Hypothalamus (tissue), 51 donors: ENCODE data around the gene RPA1.
"Not testable (repeated sequence)": the region's sequence is repeated elsewhere in the genome, so short reads cannot be mapped to it uniquely, and the experiment has no call there.

Experiments used
- DNase-seq, 51 donors: peaks; one replicate each; lab custom pipeline; 2025; lab: John Stamatoyannopoulos, UW

RPA1 gene

GRCh38 chr17:1873418-1873817 lies 43.6 kb downstream of the RPA1 start:
- no peak for DNase-seq

GRCh38 chr17:1875597-1875996 lies 45.8 kb downstream of the RPA1 start:
- DNase-seq = no peak

GRCh38 chr17:1878419-1879121 lies 48.8 kb downstream of the RPA1 start:
- DNase-seq = no peak

DNA sequence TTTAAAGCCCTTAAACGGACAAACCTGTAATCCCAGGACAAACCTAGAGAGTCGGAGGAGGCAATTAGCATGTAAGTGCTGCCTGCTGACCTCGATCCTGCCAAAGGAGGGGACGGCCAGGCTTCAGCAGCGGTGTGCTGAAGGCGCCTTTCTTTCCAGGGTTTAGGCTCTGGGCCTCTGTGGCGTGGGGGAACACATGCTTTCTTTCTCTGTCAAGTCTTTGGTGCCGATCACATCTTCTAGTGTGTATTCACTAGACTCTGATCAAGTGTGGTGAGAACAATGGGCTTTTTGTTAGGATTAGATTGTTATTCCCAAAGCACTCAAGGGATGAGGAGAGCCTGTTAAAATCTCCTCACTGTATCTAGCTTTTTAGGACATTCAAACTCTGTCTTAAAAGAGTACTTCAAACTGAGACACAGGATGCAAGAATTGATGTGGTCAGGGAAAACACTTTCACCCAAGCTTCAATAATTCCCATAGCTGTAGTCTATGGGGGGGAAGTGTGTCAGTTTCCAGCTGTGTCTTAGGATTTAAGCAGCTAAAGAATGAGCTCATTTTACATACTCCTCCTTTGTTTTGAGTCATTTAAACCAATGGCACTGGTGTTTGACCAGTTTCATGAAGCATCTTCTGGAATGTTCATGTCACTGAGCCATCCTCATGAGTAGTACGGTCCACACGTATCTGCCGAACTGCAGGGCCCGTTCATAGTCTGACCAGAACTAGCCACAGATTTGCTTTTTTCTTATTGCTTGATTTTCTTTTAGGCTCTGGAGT lies 51.2 kb downstream of the RPA1 start:
- DNase-seq = peak in 28 of 51 donors; percentile 5 to 61 (median 28)

- DNase-seq = peak in 3 of 51 donors; percentile 11 to 37 (median 12)
Observed at GRCh38 chr17:1882836-1883235, 53.0 kb downstream of the RPA1 start.

DNA sequence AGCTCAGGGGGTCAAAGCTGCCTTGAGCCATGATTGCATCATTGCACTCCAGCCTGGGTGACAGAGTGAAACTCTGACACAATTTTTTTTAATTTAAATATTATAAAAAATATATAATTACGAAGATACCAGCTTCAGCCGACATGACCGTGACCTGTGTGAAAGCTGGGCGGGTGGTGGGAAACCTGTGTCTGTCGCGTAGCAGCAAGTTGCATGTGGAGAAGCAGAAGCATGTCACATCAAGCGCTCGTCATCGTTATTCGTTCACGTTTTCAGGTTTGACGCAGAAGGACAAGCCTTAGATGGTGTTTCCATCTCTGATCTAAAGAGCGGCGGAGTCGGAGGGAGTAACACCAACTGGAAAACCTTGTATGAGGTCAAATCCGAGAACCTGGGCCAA lies 53.7 kb downstream of the RPA1 start:
- DNase-seq = no peak

DNA sequence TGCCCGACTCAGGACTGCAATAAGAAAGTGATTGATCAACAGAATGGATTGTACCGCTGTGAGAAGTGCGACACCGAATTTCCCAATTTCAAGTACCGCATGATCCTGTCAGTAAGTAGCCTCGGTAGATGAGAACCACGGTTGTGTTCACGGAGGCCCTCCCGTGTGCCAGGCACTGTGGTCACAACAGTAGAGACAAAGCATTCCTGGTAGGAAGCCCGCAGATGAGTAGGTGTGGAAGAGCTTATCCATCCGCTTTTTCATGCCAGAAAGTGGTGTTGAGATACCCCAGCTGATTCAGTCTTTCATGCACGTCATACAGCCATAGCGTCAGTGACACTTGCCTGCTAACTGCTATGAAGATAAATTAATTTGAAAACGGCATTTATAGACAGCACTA lies 58.9 kb downstream of the RPA1 start:
- no peak for DNase-seq

DNA sequence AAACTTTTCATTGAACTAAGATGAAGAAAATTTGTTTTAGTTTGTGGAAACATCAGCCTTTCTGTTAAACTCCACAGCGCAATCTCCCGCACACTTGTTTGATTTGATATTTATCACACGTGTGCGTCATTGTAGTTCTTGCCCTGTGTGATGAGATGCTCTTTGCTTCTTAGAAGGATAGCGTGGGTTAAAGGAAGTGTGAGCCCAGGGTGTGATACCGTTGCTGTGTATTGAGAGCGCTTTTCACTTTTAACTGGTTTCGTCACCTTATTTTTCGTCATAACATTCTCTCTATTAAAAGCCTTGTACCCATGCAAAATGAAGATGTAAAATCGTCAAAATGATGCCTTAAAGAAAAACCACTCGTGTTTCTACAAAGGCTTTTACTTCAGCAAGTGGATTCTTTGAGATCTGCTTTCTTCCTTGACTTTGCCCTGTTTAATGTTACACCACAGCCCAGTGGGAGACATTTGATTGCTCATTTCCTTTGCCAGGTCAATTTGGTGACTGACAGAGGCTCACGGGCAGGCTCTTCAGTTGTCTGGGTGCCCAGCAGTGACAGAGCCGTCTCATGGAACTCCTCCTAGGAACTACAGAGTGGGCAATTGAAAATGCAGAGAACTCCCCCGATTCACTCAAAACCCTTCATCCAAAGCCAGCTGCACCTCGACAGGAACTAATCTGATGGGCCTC lies 61.1 kb downstream of the RPA1 start:
- DNase-seq = no peak

DNA sequence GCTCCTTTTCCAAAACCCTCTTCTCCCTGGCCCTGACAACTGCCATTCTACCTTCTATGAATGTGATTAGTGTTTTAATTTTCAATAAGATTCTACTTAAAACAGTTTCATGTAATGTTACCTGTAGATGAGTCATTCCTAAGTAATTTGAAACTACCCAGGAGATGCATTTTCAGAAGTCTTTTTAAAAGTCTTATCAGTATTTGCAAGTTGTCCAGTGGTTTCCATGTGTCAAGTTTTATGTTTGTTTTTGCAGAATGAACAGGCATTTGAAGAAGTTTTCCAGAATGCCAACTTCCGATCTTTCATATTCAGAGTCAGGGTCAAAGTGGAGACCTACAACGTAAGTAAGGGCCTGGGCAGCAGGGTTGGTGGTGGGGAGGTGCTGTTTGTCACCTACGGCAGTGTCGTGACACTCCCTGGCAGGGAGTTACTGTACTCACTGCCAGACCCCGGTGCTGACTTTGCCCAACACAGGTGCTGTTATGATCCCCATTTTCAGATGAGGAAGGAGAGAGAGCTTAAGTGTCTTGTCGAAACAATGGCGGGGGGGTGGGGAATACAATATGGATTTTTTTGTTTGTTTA lies 65.0 kb downstream of the RPA1 start:
- no peak for DNase-seq

DNA sequence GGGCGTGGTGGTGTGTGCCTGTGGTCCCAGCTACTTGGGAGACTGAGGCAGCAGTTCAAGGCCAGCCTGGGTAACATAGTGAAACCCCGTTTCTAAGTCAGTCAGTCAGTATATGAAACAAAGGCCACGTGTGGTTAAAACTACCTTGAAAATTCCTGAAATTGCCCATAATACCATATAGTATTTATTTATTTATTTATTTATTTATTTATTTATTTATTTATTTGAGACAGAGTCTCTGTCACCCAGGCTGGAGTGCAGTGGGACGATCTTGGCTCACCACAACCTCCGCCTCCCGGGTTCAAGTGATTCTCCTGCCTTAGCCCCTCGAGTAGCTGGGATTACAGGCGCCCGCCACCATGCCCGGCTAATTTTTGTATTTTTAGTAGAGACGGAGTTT lies 65.7 kb downstream of the RPA1 start:
- not testable (repeated sequence) for DNase-seq

DNA sequence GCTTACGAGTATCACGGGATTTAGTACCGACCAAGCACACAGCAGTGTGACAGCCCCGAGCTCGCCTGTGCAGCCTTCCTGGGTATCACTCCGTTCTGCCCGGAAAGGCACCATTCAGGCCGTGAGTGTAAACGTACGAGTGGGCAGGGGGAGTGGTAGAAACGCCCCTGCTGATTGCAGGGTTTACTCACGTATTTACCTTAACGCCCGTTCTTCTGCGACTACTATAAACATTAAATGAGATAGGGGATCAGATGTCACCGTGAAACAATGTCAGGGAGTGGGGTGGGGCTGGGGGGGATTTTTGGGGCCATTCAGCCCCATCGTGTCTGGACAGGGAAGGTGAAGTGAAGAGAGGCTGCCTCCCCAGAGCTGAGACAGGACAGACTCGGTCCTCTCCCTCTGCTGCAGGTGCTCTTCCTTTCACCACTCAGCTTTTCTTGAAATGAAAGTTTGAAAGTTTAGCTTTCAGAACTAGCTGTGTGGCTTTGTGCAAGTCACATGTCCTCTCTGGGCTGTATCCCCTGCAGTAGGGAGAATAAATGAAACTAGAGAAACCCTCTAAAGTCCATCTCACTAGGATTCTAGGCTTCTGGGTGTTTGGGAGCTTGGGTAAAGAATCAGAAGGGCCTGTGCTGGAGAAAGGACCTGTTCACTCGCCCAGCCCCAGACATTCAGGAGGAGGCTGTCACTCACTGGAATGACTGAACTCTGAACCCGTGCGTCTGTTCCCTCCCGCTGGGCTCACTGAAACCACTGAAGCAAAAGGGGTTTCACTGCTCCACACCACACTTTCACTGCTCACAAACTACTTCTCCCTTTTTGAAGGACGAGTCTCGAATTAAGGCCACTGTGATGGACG lies 66.7 kb downstream of the RPA1 start:
- DNase-seq = no peak

DNA sequence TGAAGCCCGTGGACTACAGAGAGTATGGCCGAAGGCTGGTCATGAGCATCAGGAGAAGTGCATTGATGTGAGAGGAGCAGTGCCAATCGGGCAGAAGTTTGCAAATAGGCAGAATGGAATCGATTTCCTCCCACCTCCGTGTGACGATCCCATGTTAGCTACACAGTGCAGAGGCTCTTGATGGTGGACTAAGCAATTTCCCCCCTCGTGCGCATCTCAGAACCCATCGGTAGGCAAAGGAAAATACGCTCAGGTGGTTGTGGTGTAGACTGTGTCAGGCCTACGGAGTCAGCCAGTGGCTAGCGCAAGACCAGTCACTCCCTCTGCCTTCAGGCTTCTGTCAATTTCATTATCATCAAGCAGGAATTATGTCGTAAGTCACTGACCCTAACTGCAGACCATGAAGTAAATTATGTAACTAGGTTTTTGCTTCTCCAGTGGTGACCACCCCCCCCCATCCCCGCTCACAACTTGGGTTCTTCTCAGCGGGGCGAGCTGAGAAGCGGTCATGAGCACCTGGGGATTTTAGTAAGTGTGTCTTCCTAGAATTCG lies 67.4 kb downstream of the RPA1 start:
- no peak for DNase-seq

DNA sequence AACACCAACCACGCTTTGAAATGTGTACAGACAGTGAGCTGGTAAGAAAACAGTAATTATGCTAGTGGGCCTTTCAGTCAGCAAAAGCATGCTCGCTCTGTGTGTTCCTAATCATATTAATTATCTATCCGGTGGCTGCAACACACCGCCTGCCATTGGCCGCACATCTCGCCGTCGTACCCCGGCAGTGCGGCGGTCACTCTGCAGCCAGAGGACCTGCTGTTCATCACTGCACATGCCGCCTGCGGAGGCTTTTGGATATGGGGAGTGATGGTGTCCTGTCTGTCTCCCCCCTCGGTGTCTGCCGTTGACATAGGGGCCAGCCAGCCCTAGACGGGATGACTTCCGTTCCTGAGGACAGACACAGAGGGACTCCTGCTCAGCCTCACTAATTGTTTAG lies 68.5 kb downstream of the RPA1 start:
- no peak for DNase-seq

DNA sequence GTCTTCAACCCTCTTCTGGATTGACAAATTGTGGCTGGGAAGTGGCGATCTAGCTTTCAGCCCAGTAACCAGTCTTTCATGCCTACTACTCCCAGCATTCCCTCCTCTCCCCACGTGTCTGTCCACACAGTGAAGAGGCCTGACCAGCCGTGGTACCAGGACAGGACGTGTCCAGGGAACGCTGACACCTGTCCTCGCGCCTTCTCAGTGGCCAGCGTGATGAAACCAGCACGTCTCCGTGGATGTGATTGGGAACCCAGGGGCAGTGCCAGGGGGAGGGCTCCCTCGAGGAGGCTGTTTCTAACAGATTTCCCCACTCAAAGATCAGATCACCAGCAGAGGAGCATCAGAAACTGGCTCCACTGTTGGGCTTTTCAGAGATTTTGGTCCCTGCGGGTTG lies 69.1 kb downstream of the RPA1 start:
- DNase-seq = no peak

DNA sequence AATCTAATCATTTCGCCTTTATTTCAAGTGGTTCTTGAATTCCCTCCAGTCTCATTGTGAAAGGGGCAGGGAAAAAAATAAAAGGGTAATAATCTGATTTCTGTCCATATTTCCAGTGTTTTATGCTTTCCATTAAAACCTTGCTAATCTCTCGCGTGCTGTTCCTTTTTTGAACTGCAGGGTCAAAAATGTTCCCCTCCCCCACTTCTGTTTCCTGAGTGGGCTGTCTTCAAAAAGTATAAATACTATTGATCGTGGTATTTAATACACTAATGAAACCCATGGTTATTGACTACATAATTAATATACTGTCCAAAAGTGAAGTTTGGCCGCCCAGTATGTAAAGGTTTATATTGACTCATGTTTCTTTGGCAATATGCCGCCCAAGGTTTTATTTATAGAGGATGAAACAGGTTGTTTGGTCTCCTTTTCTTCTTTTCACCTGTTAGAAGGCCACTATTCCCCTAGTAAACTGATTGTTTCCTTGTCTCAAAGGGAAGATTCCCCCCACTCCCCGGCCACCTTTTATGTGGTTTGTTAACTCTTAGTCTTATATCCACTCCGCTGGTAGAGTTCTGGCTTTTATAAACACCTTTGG lies 69.7 kb downstream of the RPA1 start:
- no peak for DNase-seq

DNA sequence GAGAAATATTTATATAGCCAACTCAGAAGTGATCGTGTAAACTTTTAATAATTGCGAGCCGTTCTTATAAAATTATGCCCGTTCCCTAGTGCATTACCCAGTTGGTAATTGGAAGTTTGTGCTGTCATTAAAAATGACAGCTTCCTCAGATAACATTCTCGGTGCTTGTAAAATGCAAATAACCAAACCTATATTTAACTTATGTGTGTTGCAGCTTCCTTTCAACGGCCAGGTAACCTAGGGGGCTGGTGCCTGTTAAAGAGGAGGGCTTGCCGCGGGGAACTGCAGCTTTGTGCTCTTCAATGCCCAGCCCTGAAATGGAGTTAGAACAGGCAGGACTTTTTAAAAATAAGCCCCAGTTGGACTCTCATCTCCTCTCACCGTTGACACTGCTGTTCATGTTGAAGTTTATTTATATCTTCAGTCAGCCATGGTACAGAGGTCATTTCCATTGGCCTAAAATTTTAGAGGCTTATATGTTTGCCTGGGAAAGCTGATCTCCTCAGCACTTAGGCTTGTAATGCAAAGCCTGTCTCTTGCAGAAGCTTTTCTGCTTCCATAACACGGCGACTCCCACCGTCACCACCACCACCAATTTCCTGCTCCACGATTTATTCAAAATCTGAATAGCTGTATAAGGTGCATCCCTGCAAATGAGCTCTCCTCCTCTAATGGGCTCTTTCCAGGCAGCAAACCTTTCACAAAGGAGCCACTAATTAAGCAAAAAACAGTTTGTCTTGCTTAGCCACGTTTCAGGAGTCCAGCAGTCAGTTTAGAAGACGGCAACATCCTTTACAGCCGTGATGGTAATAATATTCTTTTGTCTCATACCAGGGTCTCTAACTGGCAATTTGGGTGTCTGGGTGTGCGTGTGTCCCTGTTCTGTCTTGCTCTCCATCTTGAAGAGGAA lies 74.7 kb downstream of the RPA1 start:
- DNase-seq = peak in 1 of 51 donors; percentile 1

GRCh38 chr17:1905190-1905913 lies 75.5 kb downstream of the RPA1 start:
- peak in 2 of 51 donors; percentile 11 to 45 for DNase-seq

DNA sequence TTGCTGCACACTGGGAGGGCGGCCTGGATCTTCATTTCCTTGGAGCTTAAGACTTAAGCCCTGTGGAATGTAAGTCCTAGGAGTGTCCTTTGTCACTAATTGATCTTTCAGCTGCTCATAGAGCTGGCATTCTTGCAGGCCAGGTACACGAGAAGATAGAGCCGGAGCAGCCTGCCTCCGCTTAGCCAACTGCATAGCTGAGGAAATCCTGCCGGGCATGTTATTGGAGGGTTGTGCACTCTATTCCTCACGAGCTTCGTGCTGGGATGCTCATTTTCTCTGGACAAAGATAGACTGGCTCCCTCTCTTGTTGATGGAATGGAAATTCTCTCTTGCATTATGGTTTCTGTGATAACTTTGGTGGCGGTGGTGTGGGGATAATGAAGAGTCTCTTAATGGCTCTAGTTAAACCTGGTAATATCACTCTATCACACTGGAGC lies 76.9 kb downstream of the RPA1 start:
- DNase-seq = no peak
